T-helper 2 cell treated with Interferon-gamma antibody and Interleukin-4, amounts not matched to agents 5 μg/mL and 100 μg/mL, for 36 hours (primary cell): Measurements from ENCODE around the gene C2CD2.
"Not testable (repeated sequence)": the region's sequence is repeated elsewhere in the genome, so short reads cannot be mapped to it uniquely, and the experiment has no call there.

Experiments
- DNase-seq: peaks from one replicate; pipeline ENCODE4 v3.0.0; 2021; ENCODE audit warnings: low spot score
- H3K27ac Mint-ChIP-seq: one replicate; pipeline ENCODE4 v1.8.0; 2021; ENCODE audit warnings: mild to moderate bottlenecking, mixed read lengths
- H3K27me3 Mint-ChIP-seq: one replicate; pipeline ENCODE4 v1.8.0; 2021; ENCODE audit warnings: low read depth, mixed read lengths
- H3K36me3 Mint-ChIP-seq: one replicate; pipeline ENCODE4 v1.8.0; 2021; ENCODE audit warnings: low read depth, mixed read lengths
- H3K4me1 Mint-ChIP-seq: one replicate; pipeline ENCODE4 v1.8.0; 2021; ENCODE audit warnings: low read depth, mixed read lengths
- H3K4me3 Mint-ChIP-seq: one replicate; pipeline ENCODE4 v1.8.0; 2022; ENCODE audit warnings: mild to moderate bottlenecking, moderate library complexity, mixed read lengths
- H3K9me3 Mint-ChIP-seq: one replicate; pipeline ENCODE4 v1.8.0; 2021; ENCODE audit warnings: mixed read lengths

The C2CD2 gene

DNA sequence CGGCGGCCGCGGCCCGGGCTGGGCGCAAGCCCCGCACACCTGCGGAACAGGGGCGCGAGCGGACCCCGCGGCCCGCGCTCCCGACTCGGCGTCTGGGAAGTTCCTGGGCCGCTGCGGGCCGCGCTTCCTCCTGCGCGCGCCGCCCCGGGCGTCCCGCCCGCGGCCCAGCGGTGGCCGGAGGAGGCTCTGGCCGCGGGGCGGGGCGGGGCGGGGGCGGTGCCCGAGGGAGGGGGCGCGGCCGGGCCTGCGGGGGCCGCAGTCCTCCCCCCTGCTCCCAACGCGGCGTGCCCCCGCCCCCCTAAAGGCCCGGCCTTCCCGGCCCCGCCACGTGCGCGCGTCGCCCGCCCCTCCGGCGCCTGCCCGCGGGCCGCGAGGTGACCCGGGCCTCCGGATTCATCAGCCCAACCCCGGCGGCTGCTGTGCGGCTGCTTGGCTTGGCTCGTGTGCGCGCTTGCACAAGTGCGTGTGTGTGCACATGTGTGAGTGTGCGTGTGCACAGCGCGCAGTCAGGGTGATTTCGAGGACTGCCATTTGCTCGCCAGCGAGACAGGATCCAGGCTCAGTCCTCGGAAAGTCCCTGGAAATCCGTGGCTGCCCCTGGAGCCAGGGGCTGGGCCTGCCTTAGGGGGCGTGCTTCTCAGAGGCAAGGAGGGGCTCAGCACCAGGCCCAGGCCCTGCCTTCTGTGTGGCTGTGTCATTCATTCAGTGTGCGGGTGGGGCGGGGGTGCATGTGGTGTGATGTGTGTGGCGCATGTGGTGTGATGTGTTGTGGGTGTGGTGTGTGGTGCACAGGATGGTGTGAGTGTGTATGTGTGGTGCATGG lies at the start of gene C2CD2:
TSS of gene C2CD2 (minus strand) at position 188 of the 823 bp plus-strand sequence. CDS start 370 bp downstream, outside the sequence.
- Mint-ChIP-seq H3K36me3 (no peaks in the 10 kb centered on the region), H3K4me1 (peaks cover 8% of the 10 kb centered on the region), H3K27me3 (peaks cover 21% of the 10 kb centered on the region), H3K27ac (no peak within 1 kb of the TSS), H3K9me3 (no peaks in the 10 kb centered on the region), H3K4me3 (peak within 1 kb of the TSS; percentile 50)
- DNase-seq = peak; percentile 13

DNA sequence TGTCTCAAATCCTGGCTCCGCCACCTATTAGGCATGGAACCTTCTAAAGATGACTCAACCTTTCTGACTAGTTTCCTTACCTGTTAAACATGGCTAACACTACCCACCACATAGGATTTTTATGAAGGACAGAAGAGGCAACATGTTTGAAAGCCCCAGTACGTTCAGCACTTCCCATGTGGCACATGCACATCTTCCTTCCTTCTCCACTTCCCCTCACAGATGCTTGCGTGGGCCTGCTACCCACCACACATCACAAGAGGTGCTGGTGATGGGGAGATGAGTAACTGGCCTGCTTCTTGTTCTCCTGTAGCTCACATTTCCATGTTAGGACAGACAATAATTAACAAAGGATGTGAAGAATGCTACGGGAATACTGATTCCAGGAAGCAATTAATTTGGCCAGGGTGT lies 49.2 kb upstream of the C2CD2 start:
- peak overlapping the region; percentile 48 for H3K4me3 Mint-ChIP-seq
- DNase-seq = peak; percentile 40
- H3K27ac Mint-ChIP-seq = peak overlapping the region; percentile 52
- peaks cover 45% of the 10 kb centered on the region for H3K36me3 Mint-ChIP-seq
- no peaks in the 10 kb centered on the region for H3K27me3 Mint-ChIP-seq
- peaks cover 35% of the 10 kb centered on the region for H3K4me1 Mint-ChIP-seq
- H3K9me3 Mint-ChIP-seq = peaks cover 5% of the 10 kb centered on the region

DNA sequence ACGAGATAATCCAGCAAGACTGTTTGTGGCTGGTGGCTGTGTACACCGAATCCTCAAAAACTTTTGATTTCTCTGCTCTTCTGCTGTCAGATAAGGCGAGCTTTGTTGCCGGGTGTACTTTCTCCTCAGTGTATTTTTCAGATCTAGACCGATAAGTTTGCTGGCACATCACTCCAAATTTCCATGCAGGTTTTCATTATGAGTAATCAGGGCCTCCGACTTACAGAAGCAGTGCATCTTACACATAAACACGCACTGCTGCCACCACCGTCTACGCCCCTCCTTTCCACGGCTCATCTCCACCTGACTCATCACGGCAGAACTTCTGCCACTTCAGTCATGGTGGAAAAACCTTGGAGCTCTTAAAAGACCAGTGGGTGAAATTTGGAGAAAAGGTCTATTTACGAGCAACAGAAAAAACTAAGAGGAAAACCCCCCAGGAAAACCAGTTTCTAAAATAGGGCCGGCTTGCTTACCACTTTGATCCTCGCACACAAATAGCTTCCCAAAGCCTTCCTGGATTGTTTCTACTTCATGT lies 48.7 kb upstream of the C2CD2 start:
- peak overlapping the region; percentile 52 for H3K27ac Mint-ChIP-seq
- no peaks in the 10 kb centered on the region for H3K27me3 Mint-ChIP-seq
- H3K4me3 Mint-ChIP-seq = peak overlapping the region; percentile 48
- peaks cover 44% of the 10 kb centered on the region for H3K36me3 Mint-ChIP-seq
- peaks cover 34% of the 10 kb centered on the region for H3K4me1 Mint-ChIP-seq
- DNase-seq = peak; percentile 90
- peaks cover 5% of the 10 kb centered on the region for H3K9me3 Mint-ChIP-seq

DNA sequence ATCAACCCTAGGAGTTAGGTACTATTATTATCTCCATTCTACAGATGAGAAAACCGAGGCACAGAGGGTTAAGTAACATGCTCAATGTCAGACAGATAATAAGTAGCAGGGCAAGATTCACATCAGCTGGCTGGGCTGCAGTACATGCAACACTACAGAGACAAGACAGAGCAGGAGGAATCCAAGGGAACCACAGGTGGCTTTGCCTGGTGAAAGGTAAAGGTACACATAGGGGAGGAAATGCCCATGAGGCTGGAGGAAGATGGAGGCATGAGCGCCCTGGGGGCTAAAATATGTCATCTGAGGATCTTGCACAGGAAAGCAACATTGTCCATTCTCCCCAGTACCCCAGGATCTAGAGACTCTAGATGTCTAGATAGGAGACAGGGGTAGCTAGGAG lies 48.0 kb upstream of the C2CD2 start:
- Mint-ChIP-seq H3K27ac (peak overlapping the region; percentile 37), H3K4me1 (peaks cover 31% of the 10 kb centered on the region), H3K36me3 (peaks cover 46% of the 10 kb centered on the region), H3K4me3 (peak overlapping the region; percentile 17), H3K27me3 (no peaks in the 10 kb centered on the region), H3K9me3 (peaks cover 7% of the 10 kb centered on the region)
- DNase-seq = no peak

DNA sequence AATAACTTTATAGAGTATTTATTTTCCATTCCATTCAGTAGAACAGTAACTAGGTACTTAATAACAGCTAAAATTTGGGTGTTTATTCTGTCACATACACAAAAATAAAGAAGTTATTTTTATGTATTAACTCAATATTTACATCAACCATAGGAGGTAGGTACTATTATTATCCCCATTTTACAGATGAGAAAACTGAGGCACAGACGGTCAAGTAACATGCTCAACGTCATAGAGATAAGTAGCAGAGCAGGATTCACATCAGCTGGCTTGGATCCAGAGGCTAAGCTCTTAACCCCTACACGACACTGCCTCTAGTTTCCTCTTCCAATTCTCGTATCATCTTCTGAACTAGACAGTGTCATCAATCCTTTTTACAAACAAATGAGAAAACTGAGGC lies 47.1 kb upstream of the C2CD2 start:
- no peak overlapping the region for H3K27ac Mint-ChIP-seq

DNA sequence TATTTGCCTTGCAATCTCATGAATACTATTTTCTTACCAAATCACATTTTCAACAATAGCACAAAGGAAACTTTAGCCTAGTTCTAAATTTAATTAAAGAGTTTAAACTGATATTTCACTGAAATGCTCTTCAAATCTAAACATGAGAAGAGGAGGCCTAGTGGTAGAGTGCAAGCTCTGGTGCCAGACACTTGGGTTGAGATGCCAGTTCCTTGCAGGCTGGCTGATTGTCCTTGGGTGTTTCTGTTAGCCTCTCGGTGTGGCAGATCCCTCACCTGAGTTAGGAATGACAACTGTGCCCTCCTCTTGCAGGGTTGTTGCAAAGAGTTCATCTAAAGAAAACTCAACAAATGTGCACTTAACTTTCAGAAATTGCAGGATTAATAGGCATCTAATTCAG lies 43.8 kb upstream of the C2CD2 start:
- Mint-ChIP-seq H3K27ac (no peak overlapping the region), H3K9me3 (peaks cover 27% of the 10 kb centered on the region), H3K4me3 (no peak overlapping the region), H3K36me3 (peaks cover 81% of the 10 kb centered on the region), H3K27me3 (no peaks in the 10 kb centered on the region), H3K4me1 (peaks cover 14% of the 10 kb centered on the region)
- DNase-seq = no peak

More for the DNA sequence above, 47.1 kb upstream of the C2CD2 start:
- no peak for DNase-seq
- Mint-ChIP-seq H3K36me3 (peaks cover 50% of the 10 kb centered on the region), H3K9me3 (peaks cover 15% of the 10 kb centered on the region), H3K27me3 (no peaks in the 10 kb centered on the region), H3K4me1 (peaks cover 30% of the 10 kb centered on the region), H3K4me3 (peak overlapping the region; percentile 35)

DNA sequence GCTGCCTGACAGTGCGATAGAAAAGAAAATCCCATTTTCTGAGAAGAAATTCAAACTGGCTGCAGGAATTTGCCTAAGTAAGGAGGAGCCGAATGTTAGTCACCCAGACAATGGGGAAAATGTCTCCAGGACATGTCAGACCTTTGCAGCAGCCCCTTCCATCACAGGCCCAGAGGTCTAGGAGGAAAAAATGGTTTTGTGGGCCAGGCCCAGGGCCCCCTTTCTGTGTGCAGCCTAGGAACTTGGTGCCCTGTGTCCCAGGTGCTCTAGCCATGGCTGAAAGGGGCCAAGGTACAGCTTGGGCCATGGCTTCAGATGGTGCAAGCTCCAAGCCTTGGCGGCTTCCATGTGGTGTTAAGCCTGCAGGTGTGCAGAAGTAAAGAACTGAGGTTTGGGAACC lies 41.8 kb upstream of the C2CD2 start:
- H3K4me1 Mint-ChIP-seq = no peaks in the 10 kb centered on the region
- no peak overlapping the region for H3K27ac Mint-ChIP-seq
- peaks cover 83% of the 10 kb centered on the region for H3K36me3 Mint-ChIP-seq
- peaks cover 27% of the 10 kb centered on the region for H3K9me3 Mint-ChIP-seq
- H3K4me3 Mint-ChIP-seq = no peak overlapping the region
- DNase-seq = no peak
- no peaks in the 10 kb centered on the region for H3K27me3 Mint-ChIP-seq

DNA sequence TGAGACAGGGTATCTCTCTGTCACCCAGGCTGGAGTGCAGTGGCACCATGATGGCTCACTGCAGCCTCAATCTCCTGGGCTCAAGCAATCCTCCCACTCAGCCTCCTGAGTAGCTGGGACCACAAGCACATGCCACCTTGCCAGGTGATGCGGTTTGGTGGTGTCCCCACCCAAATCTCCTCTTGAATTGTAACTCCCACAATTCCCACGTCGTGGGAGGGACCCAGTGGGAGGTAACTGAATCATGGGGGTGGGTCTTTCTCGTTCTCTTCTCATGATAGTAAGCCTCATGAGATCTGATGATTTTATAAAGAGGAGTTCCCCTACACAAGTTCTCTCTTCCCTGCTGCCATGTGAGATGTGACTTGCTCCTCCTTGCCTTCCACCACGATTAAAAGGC lies 40.8 kb upstream of the C2CD2 start:
- not testable (repeated sequence) for H3K27ac Mint-ChIP-seq, H3K4me1 Mint-ChIP-seq, DNase-seq, H3K27me3 Mint-ChIP-seq, H3K4me3 Mint-ChIP-seq
- Mint-ChIP-seq H3K9me3 (peaks cover 27% of the 10 kb centered on the region), H3K36me3 (peaks cover 76% of the 10 kb centered on the region)

DNA sequence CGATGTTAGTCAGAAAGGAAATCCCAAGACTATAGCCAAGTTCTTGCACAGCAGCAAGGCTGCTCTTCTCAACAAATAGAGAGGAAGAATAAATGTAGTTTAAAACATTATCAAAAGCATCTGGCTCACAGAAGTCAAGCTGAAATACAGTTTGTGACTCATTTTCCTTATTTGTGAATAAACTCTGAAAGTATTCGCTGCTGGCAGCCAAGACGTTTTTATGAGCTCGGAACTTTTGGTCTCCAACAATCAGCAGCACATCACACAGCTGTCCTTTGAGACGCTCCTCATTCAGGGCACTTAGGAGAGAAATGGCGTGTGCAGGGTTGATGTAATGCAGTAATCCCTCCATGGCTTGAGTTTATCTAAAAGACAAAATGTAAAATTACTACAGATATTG lies 39.9 kb upstream of the C2CD2 start:
- H3K4me3 Mint-ChIP-seq = no peak overlapping the region
- peaks cover 24% of the 10 kb centered on the region for H3K9me3 Mint-ChIP-seq
- no peaks in the 10 kb centered on the region for H3K4me1 Mint-ChIP-seq
- DNase-seq = no peak
- peaks cover 68% of the 10 kb centered on the region for H3K36me3 Mint-ChIP-seq
- no peaks in the 10 kb centered on the region for H3K27me3 Mint-ChIP-seq
- no peak overlapping the region for H3K27ac Mint-ChIP-seq

DNA sequence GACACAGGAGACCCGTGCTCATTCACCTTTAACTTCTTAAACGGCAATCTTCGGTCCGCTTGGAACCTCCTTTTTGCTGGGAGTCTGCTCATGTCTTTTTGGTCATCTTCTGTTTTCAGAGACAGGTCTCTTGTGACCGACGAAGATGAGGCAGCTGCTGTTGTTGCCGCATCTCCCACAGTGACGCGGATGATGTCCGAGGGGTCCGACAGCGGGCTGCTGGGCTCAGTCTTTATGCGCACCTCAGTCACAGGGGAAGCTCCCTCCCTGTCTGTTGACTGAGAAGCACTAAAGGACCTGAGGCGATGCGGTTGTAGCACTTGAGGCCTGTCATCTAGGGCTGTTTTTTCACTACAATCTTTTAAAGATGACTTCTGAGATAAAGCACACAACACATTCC lies 38.8 kb upstream of the C2CD2 start:
- Mint-ChIP-seq H3K4me1 (peaks cover 2% of the 10 kb centered on the region), H3K27ac (no peak overlapping the region), H3K9me3 (peaks cover 22% of the 10 kb centered on the region), H3K36me3 (peaks cover 61% of the 10 kb centered on the region), H3K27me3 (no peaks in the 10 kb centered on the region), H3K4me3 (no peak overlapping the region)
- no peak for DNase-seq

DNA sequence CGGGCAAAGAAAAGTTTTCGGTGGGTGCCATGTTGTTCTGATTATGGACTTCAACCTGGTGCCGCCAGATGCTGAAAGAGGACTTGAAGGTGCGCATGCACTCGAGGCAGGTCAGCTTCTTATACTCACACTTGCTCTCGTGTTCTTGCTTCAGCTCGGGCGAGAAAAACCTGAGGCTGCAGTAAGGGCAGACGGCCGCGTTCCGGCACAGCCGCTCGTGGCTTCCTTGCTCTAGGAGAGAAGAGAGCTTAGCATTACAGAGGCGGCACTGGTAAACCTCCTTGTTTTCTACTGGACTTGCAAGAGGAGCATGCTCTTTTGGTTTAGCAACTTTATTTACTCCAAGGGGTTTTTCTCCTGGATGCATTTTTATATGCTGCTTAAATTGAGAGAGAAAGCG lies 37.8 kb upstream of the C2CD2 start:
- no peaks in the 10 kb centered on the region for H3K27me3 Mint-ChIP-seq
- peaks cover 2% of the 10 kb centered on the region for H3K4me1 Mint-ChIP-seq
- H3K27ac Mint-ChIP-seq = no peak overlapping the region
- H3K4me3 Mint-ChIP-seq = no peak overlapping the region
- H3K9me3 Mint-ChIP-seq = peaks cover 19% of the 10 kb centered on the region
- DNase-seq = no peak
- H3K36me3 Mint-ChIP-seq = peaks cover 54% of the 10 kb centered on the region

DNA sequence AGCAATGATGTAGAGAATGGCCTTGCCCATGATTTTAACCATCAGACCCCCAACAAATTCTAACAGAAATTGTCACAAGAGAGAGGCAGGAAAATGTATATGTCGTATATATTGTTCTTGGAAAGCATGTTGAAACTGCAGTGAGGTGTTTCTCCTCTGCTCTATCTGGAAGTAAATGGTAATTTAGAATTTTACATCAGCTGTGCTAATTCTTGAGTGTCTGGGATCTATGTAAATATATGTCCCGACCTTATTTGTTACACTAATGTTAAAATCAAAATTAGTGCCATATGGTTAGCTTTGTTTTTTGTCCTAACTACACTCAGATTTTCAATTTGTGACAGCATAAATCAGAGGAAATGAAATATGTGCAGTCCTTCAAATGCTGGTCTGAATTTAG lies 35.9 kb upstream of the C2CD2 start:
- Mint-ChIP-seq H3K36me3 (peaks cover 34% of the 10 kb centered on the region), H3K9me3 (no peaks in the 10 kb centered on the region), H3K27me3 (no peaks in the 10 kb centered on the region), H3K4me1 (peaks cover 2% of the 10 kb centered on the region), H3K4me3 (no peak overlapping the region), H3K27ac (no peak overlapping the region)
- no peak for DNase-seq

DNA sequence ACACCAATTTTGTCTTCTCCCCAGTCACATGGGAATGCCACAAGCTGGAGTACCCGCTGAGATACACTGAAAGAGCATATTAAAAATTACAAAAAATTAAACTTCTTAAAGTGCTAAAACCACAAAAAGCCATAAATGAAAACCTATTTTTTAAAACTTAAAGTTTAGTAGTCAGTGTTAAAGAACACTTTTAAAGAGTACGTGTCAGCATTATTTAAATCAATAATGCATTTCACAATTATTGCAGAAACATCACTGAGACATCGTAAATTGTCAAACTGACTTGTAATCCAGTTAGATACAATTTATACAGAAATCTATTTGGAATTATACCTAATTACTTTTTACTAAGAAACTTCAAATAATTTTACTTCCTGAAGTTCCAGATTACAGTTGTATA lies 33.5 kb upstream of the C2CD2 start:
- Mint-ChIP-seq H3K9me3 (peaks cover 11% of the 10 kb centered on the region), H3K4me1 (peaks cover 2% of the 10 kb centered on the region), H3K4me3 (no peak overlapping the region), H3K27me3 (no peaks in the 10 kb centered on the region), H3K36me3 (peaks cover 14% of the 10 kb centered on the region), H3K27ac (no peak overlapping the region)
- DNase-seq = no peak

DNA sequence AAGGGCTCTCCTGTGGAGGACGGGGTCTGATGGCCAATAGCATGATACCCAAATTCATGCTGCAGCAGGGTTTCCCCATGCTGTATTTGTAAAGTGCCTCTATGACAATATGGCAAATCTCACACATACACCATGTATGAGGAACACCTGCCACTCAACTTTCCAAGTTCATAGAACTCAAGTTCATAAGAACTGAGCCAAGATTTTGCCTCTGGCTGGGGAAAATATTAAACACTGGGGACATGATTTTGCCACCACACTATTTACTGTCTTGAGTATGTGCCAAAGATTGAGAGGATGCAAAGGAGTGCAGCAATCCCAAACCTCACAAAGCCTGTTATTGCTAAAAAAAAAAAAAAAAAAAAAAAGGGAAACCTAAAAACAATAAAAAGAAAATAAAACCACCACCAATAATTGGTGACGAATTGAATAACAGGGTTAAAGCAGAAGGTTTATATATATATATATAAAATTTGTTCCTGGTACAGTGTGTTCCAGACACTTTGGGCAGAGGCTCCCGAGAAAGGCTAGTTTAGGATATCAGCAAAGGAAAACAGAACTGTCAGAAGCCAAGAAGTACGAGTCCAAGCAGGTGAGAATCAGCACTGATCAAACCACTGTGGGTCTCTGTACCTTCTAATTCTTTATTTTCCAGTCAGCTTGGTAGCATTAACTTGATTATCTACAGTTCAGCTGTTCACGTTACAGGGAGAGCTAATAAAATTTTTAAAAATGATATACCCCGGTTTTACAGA lies 32.0 kb upstream of the C2CD2 start:
- Mint-ChIP-seq H3K27ac (no peak overlapping the region), H3K36me3 (peaks cover 3% of the 10 kb centered on the region), H3K9me3 (peaks cover 13% of the 10 kb centered on the region), H3K27me3 (no peaks in the 10 kb centered on the region), H3K4me1 (peaks cover 2% of the 10 kb centered on the region), H3K4me3 (no peak overlapping the region)
- no peak for DNase-seq
